ENCODE results near the gene STAC3. TPM values are rescaled to one million over a fixed set of nuclear protein-coding genes. Genes with fewer than 3 reads are reported as not detected.
A peak's percentile ranks its signal among the peaks of the same experiment; 100 is the strongest.
"Not testable (repeated sequence)": the region's sequence is repeated elsewhere in the genome, so short reads cannot be mapped to it uniquely, and the experiment has no call there.

Gene STAC3
- total RNA-seq = 1 to 10 TPM; 1.2 to 2.7 TPM
- long read RNA-seq = 0 reads

GRCh38 chr12:57250956-57251355 is at the start of gene STAC3:
TSS of gene STAC3 (minus strand) at chr12:57251187. CDS start at chr12:57249636, 1,551 bp downstream.
- intact Hi-C loops (cut with DNase I) = no loop called here
- DNase-seq = no peak
- ATAC-seq = no peak

- DNase-seq (no peak), ATAC-seq (no peak)
- intact Hi-C loops (cut with DNase I) = no loop called here
These were observed 48.6 kb upstream of the STAC3 start for GRCh38 chr12:57299514-57300016.

- ATAC-seq (no peak), DNase-seq (no peak)
- intact Hi-C loops (cut with DNase I) = no loop called here
These were observed 45.3 kb upstream of the STAC3 start for GRCh38 chr12:57296291-57296690.

- ATAC-seq; intact Hi-C loops (cut with DNase I); DNase-seq: not testable (repeated sequence)
These were observed 31.1 kb upstream of the STAC3 start for GRCh38 chr12:57282073-57282472.

- intact Hi-C loops (cut with DNase I) = no loop called here
- peak; percentile 71 to 98 for ATAC-seq
- DNase-seq = no peak
These were observed 29.4 kb upstream of the STAC3 start for GRCh38 chr12:57280211-57281062.

- intact Hi-C loops (cut with DNase I) = no loop called here
- no peak for ATAC-seq
- DNase-seq = no peak
These were observed 27.7 kb upstream of the STAC3 start for GRCh38 chr12:57278465-57279381.

- ATAC-seq = no peak
- intact Hi-C loops (cut with DNase I) = no loop called here
- no peak for DNase-seq
These were observed 26.1 kb upstream of the STAC3 start for GRCh38 chr12:57276935-57277563.

- DNase-seq; intact Hi-C loops (cut with DNase I); ATAC-seq: not testable (repeated sequence)
These were observed 25.2 kb upstream of the STAC3 start for GRCh38 chr12:57276233-57276632.

- ATAC-seq = no peak
- intact Hi-C loops (cut with DNase I) = no loop called here
- no peak for DNase-seq
These were observed 22.5 kb upstream of the STAC3 start for GRCh38 chr12:57273516-57273915.

GRCh38 chr12:57272337-57273151 is 21.6 kb upstream of the STAC3 start:
- ATAC-seq = peak; percentile 67 to 74
- intact Hi-C loops (cut with DNase I) = no loop called here
- no peak for DNase-seq

- DNase-seq = no peak
- intact Hi-C loops (cut with DNase I) = no loop called here
- no peak for ATAC-seq
These were observed 20.0 kb upstream of the STAC3 start for GRCh38 chr12:57270966-57271470.

- ATAC-seq (no peak), DNase-seq (no peak)
- intact Hi-C loops (cut with DNase I) = no loop called here
These were observed 17.3 kb upstream of the STAC3 start for GRCh38 chr12:57268264-57268663.

- ATAC-seq (no peak), DNase-seq (no peak)
- intact Hi-C loops (cut with DNase I) = no loop called here
These were observed 15.7 kb upstream of the STAC3 start for GRCh38 chr12:57266681-57267080.

- intact Hi-C loops (cut with DNase I) = loop anchor here in 1 of 2 donors (5.0 kb wide), 1 partner anchor 189 kb away; no protein-coding TSS in a partner anchor
- ATAC-seq = no peak
These were observed 12.1 kb upstream of the STAC3 start for GRCh38 chr12:57263096-57263495.

GRCh38 chr12:57262126-57262822 is 11.3 kb upstream of the STAC3 start:
- DNase-seq = no peak
- no peak for ATAC-seq
- intact Hi-C loops (cut with DNase I) = loop anchor here in 1 of 2 donors (5.0 kb wide), 1 partner anchor 190 kb away; no protein-coding TSS in a partner anchor

More at GRCh38 chr12:57263096-57263495, 12.1 kb upstream of the STAC3 start:
- DNase-seq = no peak

- intact Hi-C loops (cut with DNase I) = loop anchor here in 1 of 2 donors (5.0 kb wide), 1 partner anchor 191 kb away; no protein-coding TSS in a partner anchor
- no peak for DNase-seq
- peak; percentile 19 to 24 for ATAC-seq
These were observed 10.5 kb upstream of the STAC3 start for GRCh38 chr12:57261428-57261865.

- ATAC-seq = no peak
- no peak for DNase-seq
- intact Hi-C loops (cut with DNase I) = loop anchor here in 1 of 2 donors (5.0 kb wide), 1 partner anchor 192 kb away; no protein-coding TSS in a partner anchor
These were observed 9.4 kb upstream of the STAC3 start for GRCh38 chr12:57260366-57260765.
